ENCODE measurements around the gene TNF.
A peak's percentile ranks its signal among the peaks of the same experiment; 100 is the strongest.

Gene TNF

DNA sequence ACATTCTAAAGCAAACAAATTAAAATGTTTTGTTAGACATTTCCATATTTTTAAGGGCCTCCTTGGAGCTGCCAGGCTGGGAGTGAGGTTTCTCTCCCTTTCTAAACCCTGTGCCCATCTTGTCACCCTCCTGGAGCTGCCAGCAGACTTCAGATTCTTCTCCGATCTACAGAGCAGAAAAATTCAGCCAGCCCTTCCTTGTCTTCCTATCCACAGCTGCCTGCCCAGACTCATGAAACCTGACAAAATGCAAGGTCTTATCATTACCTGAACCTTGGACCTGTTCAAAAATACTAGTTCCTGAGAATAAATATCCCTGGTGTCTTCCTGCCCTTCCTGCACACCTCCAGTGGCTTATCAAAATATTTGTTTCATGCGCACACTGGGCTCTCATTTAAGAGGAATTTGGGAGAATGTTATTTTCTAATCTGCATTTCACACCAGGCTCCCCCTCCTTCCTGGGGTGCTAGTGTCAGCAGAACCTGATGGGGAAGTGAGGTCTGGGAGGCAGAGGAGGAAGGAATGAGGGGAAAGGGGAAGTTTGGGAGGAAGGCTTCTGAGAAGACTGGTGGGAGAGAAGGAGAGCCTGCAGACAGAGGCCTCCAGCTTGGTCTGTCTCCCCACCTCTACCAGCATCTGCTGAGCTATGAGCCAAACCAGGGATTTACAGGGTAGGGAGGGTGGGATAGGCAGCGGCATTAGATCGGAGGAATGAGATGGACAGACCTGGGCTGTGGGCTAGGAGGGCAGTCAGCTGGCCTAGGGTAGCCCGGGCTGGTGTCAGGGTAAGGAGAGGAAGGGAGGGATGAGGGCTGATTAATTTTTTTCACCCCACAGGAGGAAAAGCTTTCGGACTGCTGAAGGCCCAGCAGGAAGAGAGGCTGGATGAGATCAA lies 39.6 kb downstream of the TNF start, which contains the start of gene AIF1:
Gene AIF1 (plus strand): TSS at position 551 of the 895 bp plus-strand sequence. CDS start 96 bp downstream, at position 647.
- H3K4me3 ChIP-seq (replicated peaks; ENCODE audit: low read depth, low read length), result no peak within 1 kb of the TSS
- TF ChIP-seq, protein P1, sequence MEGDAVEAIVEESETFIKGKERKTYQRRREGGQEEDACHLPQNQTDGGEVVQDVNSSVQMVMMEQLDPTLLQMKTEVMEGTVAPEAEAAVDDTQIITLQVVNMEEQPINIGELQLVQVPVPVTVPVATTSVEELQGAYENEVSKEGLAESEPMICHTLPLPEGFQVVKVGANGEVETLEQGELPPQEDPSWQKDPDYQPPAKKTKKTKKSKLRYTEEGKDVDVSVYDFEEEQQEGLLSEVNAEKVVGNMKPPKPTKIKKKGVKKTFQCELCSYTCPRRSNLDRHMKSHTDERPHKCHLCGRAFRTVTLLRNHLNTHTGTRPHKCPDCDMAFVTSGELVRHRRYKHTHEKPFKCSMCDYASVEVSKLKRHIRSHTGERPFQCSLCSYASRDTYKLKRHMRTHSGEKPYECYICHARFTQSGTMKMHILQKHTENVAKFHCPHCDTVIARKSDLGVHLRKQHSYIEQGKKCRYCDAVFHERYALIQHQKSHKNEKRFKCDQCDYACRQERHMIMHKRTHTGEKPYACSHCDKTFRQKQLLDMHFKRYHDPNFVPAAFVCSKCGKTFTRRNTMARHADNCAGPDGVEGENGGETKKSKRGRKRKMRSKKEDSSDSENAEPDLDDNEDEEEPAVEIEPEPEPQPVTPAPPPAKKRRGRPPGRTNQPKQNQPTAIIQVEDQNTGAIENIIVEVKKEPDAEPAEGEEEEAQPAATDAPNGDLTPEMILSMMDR (IDR thresholded peaks at IDR 0.05; ENCODE audit: low read length, missing control alignments), result no peak
- no peak for DNase-seq (ENCODE audit: low read depth)

DNA sequence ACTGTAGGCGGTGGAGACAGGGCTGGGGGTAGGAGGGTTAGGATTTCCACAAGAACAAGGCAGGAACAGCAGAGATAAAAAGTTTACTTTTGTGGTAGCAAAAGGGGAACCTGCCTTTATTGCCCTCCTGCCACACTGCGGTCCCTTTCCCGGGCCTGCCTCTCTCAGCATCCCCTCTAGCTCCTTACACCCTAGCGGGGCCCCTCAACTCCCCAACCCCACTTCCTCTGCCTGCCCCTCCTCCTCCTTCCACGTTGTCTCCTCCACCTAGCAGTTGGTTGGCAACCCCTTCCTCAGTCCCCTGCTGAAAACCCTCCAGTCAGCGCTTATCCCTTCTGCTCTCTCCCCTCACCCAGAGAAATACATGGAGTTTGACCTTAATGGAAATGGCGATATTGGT lies 40.4 kb downstream of the TNF start:
- TF ChIP-seq, protein P1 (IDR thresholded peaks at IDR 0.05; ENCODE audit: low read length, missing control alignments), result no peak
- no peak for DNase-seq (ENCODE audit: low read depth)
- no peak overlapping the region for H3K4me3 ChIP-seq (replicated peaks; ENCODE audit: low read depth, low read length)

DNA sequence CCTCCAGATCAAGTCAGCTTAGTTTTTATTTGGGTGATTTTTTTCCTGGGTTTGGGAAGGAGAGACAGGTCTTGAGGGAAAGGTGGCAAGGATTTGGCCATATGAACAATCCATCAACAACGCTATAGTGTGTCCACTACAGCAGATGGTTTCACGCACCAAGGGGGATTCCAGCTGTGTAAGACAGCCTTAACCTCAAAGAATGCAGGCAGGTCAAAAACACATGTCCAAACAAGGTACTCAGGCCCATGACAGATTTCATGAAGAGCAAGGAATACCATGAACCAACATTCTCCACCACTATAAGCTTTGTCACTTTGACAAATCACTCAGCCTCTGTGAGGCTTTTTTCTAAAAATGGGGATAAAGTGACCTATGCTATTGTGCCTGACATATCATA lies 41.6 kb downstream of the TNF start:
- H3K4me3 ChIP-seq (replicated peaks; ENCODE audit: low read depth, low read length), result no peak overlapping the region
- no peak for DNase-seq (ENCODE audit: low read depth)
- TF ChIP-seq, protein P1 (IDR thresholded peaks at IDR 0.05; ENCODE audit: low read length, missing control alignments), result no peak

DNA sequence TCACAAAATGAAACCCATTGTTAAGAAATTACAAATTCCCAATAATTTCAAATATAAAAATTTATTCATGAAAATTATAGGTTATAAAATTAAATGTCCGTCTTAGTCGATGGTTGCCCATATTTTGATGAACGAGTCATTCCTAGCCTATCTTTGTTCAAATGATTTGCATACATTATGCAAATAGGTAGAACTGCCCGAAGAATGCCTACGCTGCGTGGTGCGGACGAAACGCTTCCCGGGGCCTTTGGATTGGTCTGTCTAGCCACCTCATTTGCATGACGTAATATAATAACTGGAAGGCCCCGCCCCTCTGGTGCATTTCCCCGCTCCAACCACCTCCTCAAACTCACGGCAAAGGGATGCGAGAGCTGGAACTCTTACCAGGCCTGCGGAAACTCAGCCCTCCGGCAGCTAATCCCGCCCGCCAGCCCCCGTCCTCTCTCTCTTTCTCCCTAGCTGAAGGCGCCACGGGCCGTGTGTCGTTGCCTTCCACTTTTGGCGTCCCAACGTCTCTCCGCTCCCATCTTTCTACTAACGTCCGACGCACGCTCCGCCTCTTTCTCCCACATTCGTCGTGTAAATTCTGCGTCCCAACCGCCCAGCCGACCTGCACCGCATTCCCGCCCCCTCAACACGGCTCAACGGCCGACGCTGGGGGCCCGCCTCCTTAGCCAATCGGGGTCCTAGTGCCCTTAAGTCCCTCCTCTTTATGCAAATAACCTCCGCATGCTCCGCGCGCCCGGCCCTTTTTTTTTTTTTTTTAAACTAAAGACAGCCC lies 44.6 kb downstream of the TNF start:
- TF ChIP-seq, protein P1 (IDR thresholded peaks at IDR 0.05; ENCODE audit: low read length, missing control alignments), result no peak
- peak; percentile 99 for DNase-seq (ENCODE audit: low read depth)
- peak overlapping the region; percentile 92 for H3K4me3 ChIP-seq (replicated peaks; ENCODE audit: low read depth, low read length)

DNA sequence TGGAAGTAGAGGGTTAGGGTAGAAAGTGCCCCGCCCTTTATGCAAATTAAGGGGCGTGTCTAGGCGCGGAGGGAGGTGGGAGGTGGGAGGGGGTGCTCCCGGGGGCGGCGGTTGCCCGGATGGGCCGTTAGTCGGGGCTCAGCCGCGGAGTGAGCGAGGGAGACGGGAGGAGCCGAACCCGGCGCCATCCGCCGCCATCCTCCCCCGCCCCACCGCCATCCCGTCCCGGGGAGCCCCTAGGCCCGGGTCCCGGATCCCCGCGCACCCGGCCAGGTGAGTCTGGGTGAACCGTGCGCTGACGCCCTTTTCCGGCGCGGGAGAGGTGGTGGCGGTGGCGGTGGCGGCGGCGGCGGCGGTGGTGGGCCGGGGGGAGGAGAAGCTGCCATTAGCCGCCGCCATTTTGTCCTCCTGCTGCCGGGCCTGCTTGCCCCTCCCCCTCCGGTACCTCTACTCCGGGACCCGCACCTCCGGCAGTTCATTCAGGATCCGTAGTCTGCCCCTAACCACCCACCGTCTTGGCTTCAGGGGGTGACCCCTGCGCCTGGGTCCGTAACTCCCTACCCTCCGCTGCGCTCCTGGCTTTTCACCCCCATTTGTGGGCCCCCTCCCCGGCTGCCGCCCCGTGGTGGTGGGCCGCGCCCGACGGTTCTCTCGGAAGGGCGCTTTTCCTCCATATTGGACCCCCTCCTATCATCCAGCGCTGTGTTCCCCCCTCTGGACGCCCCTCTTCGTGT lies 45.4 kb downstream of the TNF start, which contains the start of gene PRRC2A:
Gene PRRC2A (plus strand): TSS at position 130 of the 734 bp plus-strand sequence. CDS start 2,075 bp downstream, outside the sequence.
- peak within 1 kb of the TSS; percentile 92 for H3K4me3 ChIP-seq (replicated peaks; ENCODE audit: low read depth, low read length)
- TF ChIP-seq, protein P1 (IDR thresholded peaks at IDR 0.05; ENCODE audit: low read length, missing control alignments), result no peak
- peak; percentile 61 for DNase-seq (ENCODE audit: low read depth)

DNA sequence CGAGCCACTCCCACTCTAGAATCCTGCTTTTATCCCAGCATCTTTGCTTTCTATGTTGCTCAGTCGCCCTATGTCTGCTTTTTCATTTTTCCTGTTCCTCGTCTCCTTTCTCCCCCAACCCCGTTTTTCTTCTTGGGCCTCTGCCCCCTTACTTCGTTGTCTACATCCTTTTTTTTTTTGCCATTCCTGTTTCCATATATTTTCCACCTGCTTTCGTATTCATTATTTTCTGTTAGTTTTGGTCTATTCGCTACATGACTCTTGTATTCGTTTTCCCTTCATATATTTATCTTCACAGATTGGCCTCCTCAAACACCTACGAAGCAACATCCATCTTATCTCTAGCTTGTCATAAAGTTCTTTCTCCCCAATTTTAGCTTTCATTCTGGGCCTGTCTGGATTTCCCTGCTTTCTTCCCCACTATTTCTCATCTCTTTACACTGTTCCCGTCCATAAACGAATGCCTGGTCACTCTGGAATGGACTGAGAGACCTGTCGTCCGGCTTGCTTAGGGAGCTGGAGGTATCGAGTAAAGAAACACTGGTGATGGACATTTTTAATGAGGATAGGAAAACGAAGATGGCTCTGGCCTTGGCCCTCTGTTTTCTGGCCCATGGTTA lies 46.1 kb downstream of the TNF start:
- TF ChIP-seq, protein P1 (IDR thresholded peaks at IDR 0.05; ENCODE audit: low read length, missing control alignments), result no peak
- H3K4me3 ChIP-seq (replicated peaks; ENCODE audit: low read depth, low read length), result peak overlapping the region; percentile 92
- DNase-seq (ENCODE audit: low read depth), result no peak

Data from fibroblast of pulmonary artery (primary cell).